Activated effector memory CD4-positive, alpha-beta T cell treated with anti-CD3 and anti-CD28 coated beads, Interleukin-2, amount 50 U/mL, for 16 hours (primary cell): ENCODE results near the gene DTNA.
"Not testable (repeated sequence)": the region's sequence is repeated elsewhere in the genome, so short reads cannot be mapped to it uniquely, and the experiment has no call there.

Experiments used
- DNase-seq: peaks from one replicate; pipeline ENCODE4 v3.0.0-alpha.2; 2020

DTNA gene

DNA sequence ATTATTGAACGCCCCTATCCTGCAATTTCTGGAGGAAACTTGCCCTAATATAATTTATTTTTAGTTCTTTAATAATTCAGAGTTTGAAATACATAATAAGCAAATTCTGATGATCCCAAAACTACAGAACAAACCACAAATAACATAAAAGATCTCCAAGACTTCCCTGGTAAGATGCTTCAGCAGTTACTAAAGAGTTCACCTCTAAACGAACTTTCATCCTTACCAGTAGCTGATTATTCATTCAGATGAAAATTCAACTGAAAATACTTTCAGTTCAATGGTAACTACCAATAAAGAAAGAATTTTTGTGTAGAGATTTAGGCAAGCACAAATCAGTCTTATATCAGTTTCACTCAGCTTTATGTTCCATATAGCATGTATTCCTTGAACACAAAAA is 201.0 kb downstream of the DTNA start:
- DNase-seq: no peak

DNA sequence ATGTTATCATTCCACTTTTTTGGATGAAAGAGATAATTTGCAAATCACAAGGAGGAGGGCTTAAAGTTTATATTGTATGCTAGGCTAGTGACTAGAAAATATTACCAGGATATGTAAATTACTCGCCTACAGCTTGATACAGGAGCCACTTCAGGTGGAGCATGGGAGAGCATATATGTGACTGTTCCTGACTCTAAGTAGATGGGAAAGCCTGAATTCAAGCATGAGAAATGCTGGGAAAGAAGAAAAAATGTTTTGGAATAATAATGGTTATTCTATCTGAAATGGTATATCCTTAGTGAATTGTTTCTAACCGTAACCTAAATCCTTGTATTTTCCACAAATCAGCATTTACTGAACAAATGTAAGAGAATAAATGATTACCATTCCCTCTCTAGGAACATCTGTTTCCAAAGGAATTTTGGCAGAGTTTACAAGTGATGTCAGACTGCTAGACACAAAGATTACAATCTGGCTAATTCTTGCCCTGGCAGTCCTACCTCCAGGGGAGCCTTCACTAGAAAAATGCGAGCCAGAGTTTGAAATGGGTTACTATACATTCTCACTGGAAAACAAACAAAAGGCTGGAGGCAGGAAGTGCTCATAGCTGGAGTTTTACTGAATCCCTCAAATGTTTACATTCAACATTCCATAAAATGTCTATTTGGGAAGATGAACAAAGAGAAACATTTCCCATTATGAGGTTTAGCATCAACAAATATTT is 201.7 kb downstream of the DTNA start:
- no peak for DNase-seq

DNA sequence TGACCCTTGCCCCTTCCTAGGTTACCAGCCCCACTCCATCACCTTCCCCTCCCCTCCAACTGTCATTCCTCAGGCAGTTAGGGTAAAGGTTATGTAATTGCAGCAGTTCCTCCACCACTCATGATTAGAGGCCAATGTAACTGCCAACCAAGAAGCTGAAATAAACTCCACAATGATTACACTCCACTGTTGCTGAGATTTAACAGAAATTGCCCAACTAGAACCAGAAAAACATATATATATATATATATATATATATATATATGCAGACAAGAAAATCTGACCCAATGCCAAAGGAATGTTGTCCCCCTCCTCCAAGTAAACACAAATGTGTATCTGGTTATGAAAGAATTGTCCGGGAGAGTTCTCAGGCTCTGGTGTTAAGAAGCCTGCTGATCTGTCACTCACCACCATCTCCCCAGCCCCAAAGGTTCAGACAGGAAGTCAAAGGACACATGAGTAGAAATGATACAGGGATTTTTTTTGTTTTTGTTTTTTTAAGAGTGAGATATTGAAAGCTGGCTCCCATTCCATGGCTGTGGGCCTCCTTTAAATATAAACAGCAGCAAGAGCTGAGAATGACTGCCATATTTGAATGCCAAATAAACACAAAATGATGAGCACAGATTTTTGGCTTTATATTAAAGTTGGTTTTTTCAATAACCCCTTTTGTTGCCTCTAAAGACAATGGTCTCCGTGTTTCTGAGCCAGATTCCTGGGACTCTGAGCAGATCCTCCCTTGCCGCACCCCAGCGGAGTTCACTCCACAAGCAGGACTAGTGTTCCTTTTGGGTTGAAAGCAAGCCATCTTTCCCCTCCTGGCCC is 204.0 kb downstream of the DTNA start:
- DNase-seq: no peak

DNA sequence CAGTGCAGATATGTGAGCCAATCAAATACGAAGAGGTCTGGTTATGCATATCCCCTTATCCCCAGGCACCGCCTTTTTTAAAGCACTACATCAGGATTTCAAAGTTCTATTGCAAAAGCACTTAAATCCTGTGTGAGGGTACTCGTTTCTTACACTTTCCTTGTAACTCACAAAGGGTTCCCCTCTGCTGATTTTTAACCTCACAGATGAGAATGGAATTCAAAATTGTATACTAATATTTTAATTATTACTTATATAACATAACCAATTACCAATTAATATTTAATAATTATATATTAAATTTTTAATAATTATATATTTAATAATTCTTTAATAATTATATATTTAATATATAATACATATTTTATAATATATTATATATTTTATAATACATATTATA is 204.9 kb downstream of the DTNA start:
- no peak for DNase-seq

DNA sequence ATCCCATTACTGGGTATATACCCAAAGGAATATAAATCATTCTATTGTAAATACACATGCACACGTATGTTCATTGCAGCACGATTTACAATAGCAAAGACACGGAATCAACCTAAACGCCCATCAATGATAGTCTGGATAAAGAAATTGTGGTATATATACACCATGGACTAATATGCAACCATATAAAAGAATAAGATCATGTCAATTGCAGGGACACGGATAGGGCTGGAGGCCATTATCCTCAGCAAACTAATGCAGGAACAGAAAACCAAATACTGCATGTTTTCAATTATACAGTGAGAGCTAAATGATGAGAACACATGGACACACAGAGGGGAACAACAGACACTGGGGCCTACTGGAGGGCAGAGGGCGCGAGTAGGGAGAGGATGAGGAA is 206.4 kb downstream of the DTNA start:
- DNase-seq: not testable (repeated sequence)

DNA sequence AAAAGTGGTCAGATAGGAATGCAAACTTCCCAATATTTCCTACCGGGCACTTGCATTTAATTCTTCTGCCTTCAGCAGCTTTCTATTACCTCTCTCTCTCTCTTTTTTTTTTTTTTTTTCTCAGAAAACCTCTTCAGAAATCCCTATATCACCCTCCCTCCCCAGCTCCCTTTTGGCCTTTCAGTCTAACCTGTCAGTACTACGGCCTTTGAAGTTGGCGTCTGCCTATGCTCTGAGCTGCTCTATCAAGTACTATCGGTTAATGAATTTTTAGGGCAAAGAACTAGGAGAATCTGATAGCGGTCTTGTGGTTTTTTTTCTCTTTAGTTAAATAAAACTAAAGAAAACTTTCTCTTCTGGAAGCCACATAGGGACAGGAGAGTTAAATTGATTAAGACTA is 208.8 kb downstream of the DTNA start:
- no peak for DNase-seq

DNA sequence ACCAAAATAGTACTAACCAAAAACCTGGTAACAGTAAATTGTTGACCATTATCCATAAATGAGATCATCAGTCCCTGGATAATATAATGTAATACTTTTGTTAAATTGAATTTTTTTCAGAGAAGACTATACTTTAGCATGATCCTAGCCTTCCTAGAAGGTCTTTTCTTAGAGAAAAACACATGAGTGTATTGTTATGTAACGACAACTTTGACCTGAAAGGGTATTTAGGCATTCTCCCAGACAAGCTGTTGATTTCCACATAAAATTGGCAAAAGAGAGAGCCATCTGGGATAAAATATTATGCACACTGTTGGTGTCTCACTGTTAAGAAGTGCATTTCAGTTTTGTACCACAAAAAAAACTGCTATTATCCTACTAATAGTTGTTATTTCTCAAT is 211.1 kb downstream of the DTNA start:
- no peak for DNase-seq

DNA sequence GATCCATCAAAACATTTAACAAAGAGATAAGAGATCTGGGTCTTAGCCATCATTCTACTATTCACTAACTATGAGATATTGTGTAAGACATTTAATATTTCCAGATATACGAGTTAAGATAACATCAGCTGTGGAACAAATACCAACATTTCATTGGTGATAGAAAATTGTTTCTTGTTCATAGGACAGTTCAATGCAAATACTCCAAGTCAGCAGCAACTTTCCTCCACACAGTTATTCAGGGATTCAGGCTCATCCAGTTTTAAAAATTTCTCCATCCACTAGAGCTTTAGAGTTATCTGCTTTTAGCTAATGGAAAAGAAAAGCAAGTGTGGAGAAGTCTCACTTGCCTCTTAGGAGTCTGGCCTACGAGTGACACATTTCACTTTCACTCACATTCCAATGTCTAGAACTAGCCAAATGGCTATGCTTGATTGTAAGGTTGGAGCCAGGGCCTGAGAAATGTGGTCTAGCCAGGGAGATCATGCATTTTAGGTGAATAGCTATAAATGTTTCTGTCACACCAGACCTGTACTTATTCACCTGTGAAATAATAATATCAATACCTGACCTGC is 211.8 kb downstream of the DTNA start:
- DNase-seq: no peak

DNA sequence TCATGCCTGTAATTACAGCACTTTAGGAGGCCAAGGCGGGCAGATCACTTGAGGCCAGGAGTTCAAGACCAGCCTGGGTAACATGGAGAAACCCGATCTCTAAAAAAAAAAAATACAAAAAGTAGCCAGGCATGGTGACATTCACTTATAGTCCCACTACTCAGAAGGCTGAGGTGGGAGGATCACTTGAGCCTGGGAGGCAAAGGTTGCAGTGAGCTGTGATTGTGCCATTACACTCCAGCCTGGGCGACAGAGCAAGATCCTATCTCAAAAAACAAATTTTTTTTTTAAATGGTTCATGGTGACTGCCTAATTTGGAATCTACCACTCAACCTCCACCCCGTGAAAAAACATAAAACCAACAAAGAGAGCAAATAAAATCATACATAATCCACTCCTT is 212.5 kb downstream of the DTNA start:
- DNase-seq: not testable (repeated sequence)

DNA sequence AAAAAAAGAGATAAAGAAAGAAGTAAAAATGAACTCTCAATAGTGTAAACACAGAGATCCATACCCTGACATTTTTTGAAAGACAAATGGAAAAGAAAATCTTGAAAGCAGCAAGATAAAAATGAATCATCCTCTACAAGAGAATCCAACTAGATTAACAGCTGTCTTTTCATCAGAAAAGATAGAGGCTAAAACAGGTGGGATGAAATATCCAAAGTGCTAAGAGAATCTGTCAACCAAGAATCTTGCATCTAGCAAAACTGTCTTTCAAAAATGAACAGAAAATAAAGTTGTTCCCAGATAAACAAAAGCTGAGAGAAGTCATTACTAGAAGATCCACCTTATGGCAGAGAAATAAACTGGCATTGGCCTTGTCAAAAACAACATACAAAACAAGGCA is 213.8 kb downstream of the DTNA start:
- DNase-seq: no peak

DNA sequence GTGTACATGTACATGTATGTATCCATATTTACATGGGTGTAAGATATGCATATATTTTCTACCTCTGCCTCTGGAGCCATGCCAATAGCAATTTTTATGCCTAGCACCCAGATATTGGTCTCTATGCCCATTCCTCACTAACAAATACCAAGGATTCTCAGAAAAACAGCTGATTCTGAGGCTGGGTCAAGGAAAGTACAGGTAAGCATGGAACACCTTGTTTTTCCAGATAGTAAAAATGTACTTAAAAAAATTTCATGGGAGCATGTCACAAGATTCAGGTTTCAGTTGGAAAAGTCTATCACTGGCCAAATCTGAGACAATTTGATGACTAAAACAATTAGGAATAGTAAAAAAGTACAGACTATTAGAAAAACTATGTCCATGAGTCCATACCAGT is 216.6 kb downstream of the DTNA start:
- DNase-seq: no peak

DNA sequence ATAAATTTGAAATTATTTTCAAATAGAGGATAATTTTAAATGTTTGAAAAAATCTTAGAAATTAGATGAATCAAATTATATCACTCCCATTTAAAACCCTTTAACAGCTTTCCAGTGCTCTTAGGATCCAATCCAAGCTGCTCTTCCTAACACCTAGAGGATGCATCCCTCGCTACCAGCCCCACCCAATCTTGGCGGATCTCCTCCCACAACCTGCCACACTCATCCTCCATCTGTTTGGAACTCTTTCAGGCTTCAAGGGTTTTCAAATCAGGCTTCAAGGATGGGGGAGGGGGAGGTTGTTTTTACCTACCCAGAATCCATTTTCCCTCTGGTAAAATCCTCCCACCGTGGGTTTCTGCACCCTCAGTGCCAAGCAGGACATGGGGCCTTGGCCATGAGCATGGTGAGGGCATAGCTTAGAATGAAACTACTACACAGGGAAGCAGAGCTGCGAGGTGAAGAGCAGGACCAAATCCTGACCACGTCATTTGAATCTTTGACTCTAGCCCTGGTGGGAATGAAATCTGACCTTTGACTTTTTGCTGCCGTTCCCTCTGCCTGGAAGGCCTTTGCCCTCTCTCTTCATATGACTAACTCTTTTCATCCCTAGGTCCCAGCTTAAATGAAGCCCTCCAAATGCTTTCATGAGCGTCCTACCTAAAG is 218.1 kb downstream of the DTNA start:
- no peak for DNase-seq

DNA sequence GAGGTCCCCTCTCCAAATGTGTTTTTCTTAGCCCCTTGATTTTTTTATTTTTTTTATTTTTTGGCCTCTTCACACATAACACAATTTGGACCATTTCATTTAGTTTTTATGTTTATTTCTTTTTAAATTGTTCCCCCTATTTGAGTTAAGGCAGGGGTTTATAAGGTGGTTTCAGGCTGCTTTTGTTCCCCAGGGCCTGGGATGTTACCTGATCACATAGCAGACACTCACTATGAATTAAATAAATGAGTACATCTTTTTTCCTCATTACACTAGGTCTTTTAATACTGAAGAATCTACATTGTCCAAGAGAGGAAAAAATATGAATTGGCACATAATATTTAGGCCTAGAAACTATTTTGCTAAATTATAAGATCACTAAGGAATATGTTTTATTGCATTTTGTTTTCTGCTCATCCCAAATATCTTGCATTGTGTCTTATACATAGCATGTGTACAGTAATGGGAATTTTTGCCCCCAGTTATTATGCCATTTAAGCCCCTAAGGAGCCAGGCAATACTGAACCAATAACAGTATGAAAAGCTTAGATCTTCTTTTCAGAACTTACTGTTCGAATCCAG is 218.7 kb downstream of the DTNA start:
- no peak for DNase-seq

DNA sequence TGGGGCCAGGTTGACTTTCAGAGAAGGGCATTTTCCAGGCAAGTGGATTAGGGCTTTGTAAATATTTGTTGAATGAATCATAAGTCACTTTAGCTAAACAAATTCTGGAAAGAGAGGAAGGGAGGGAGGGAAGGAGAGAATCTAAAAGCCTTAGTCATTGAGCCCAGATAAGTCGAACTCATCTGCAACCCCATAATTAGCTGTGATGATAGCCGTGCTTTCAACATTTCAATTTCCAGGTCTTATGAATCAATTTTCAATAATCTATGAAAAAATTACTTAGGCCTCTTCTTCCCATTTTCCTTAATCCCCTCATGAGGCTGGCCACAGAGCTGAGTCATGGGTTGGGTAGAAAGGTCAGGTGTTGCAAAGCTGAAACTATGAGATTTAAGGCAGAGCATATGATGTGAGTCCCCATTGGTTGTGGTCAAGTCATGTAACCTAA is 219.3 kb downstream of the DTNA start:
- no peak for DNase-seq

DNA sequence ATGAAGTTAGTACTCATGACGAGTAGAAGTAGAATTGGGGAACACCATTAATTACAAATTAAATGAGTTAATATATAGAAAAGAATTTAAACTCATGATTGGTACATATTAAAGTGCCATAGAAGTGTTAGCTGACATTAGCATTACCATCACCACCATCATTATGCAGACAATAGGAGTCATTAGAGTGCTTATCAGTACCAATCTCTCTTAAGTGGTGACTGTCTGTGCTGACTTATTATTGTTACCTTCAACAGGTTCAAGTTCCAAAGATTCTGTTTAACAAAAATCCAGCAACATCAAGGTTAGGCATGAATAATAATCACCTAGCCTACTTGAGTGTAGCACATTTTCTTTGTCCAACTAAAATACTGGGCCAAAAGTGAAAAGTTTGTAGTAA is 222.3 kb downstream of the DTNA start:
- DNase-seq: no peak

DNA sequence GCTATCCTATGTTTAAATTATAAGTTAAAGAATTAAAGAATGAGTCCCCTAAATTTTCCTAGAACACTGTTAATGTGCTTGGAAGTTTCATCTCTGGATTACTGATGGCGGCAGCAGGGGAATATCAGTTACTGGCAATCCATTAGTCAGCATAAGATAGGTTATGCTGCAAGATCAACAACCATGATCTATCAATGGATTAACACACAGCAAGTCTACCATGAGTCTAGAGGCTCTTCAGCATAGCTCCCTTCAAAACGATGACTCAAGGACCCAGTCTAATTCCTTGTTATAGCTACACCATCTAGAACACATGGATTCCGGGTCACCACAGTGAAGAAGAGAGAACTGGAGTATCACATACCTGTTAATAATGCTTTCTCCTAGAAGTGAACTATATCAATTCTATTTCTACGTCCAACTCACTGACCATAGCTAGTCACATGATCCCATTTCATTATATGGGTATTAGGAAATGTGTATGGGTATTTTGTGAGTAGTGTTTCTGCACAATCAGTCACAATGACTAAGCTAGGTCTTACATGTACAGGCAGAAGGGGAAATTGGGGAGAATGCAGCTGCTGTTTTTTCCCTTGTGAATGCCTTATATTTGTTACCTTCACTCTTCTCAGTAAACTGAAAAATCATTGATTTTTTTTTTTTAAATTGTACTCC is 222.8 kb downstream of the DTNA start:
- no peak for DNase-seq

DNA sequence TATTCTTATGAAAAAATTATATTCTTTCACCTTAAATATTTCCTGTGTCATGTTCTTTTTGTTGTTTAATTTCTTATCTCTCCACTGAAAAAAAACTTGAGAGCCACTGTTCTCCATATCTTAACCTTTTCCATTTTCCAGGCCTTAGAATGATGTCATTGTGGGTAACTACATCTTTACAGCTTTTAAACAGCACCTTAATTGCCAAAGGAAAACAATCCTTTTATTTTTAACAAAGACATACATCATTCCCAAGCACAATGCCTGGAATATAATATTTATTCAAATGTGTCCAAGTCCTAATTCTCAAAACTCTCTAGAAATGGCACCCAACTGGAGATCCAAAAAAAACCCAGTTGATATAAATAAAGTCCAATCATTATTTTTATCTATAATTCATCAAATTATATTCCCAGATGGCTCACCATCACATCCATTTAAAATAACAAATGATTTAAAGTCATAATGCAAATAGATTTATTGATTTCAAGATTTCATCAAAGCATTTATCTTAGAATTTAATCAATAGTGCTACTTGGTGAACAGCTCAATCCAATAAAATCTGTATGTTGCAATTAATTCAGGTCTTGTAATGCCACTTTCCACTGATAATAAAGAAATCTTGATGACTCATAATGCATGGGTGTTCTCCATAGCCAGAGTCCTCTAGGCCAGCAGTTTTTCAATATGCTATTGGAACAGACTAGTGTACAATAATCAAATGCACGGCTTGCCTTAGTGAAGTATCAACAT is 224.0 kb downstream of the DTNA start:
- no peak for DNase-seq

DNA sequence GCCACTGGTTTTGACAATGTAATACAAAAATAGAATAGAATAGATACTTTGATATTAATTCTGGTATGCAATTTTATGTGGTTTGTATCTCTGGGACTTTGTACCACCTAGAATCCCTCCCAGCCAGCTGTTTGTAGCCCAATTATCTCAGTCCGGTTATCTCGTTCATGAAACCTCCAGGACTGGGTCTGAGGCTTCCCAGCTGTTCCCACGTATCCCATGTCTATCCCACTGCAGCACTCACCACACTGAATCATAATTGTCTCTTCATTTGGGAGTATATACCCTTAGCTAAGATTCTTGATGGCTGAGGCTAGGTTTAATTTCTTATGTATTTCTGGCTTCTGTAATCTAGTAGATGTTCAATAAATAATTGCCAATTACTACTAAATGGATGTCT is 226.7 kb downstream of the DTNA start:
- no peak for DNase-seq

DNA sequence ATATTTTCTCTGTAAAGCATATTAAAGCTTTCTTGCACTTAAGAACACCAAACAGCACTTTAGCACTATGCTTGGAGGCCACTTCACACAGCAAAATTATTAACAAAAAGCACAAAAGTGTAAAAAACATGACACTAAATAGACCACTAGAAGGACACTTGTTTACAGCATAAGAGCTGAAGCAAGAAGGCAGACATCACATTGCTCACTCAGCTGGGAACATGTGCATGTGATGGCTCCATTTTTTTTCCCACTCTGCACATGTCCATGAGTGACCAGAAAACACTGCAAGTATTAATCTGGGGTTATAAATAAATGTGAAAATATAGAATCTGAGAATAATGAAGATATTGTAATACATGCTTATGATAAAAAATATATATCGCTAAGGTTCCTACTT is 228.0 kb downstream of the DTNA start:
- no peak for DNase-seq
